ENCODE results near the gene PRPF40A. TPM values are rescaled to one million over a fixed set of nuclear protein-coding genes. Genes with fewer than 3 reads are reported as not detected.
"Not testable (repeated sequence)": the region's sequence is repeated elsewhere in the genome, so short reads cannot be mapped to it uniquely, and the experiment has no call there.

Gene PRPF40A
- total and polyA plus RNA-seq, 5 donors = 11.5 to 51.7 (median 36.9) TPM

DNA sequence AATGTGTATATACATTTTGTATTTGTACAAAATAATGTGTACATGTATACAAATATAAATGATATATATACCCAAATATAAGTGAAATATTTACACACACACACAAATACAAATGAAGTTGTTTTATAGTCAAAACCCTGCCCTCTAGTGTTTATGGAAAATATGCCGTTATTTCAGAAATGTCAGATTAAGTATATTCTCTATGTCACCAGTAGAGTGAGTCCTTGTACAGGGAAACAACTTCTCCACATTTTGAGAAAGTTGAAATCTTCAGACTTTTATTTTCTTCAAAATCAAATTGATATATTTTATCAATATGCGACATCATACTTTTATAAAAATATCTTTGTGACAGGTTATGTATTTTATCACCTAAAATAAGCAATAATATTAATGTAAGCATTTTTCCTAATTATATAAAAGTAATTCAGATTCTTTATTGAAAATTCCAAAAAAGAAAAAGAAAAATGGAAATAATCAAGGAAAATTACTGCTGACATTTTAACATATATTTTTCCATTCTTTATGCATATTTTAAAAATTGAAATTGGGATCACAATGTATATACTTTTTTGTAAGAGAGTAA, 23.6 kb upstream of the PRPF40A start:
- intact Hi-C loops (cut with DNase I) = no loop called here
- ATAC-seq = no peak

DNA sequence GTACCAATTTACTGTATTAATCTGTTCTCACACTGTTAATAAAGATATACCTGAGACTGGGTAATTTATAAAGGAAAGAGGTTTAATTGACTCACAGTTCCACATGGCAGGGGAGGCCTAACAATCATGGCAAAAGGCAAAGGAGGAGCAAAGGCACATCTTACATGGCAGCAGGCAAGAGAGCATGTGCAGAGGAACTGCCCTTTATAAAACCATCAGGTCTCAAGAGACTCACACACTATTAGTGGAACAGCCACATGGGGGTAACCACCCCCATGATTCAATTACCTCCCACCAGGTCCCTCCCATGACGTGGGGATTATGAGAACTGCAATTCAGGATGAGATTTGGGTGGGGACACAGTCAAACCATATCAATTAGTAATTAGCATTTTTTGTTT, 22.4 kb upstream of the PRPF40A start:
- H3K9me3 ChIP-seq (ENCODE audit: control insufficient read depth, low read length); DNase-seq; H3K27ac ChIP-seq (ENCODE audit: low read length); H3K4me3 ChIP-seq (ENCODE audit: low read length); H3K4me1 ChIP-seq (ENCODE audit: control insufficient read depth, insufficient read depth, low read length); H3K27me3 ChIP-seq (ENCODE audit: control insufficient read depth, insufficient read depth); ATAC-seq; intact Hi-C loops (cut with DNase I): not testable (repeated sequence)
- 78% methylated on average over 1 of the region's 1 CpG for WGBS

More for the DNA sequence above, 23.6 kb upstream of the PRPF40A start:
- Histone ChIP-seq H3K4me1 (ENCODE audit: control insufficient read depth, insufficient read depth, low read length) (no peaks in the 10 kb centered on the region), H3K27me3 (ENCODE audit: control insufficient read depth, insufficient read depth) (no peaks in the 10 kb centered on the region), H3K4me3 (ENCODE audit: low read length) (no peak overlapping the region), H3K27ac (ENCODE audit: low read length) (no peak overlapping the region), H3K9me3 (ENCODE audit: control insufficient read depth, low read length) (no peaks in the 10 kb centered on the region)
- no peak for DNase-seq
- 31% methylated on average over 2 of the region's 2 CpGs for WGBS

DNA sequence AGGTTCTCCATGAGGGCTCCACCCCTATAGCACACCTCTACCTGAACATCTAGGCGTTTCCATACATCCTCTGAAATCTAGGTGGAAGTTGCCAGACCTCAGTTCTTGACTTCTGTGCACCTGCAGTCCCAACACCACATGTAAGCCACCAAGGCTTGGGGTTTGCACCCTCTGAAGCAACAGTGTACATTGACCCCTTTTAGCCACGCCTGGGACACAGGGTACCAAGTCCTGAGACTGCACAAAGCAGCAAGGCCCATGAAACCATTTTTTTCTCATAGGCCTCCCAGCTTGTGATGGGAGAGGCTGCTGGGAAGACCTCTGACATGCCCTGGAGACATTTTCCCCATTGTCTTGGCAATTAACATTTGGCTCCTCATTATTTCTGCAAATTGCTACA, 21.2 kb upstream of the PRPF40A start:
- Histone ChIP-seq H3K4me3 (ENCODE audit: low read length) (no peak overlapping the region), H3K27ac (ENCODE audit: low read length) (no peak overlapping the region), H3K4me1 (ENCODE audit: control insufficient read depth, insufficient read depth, low read length) (no peaks in the 10 kb centered on the region), H3K9me3 (ENCODE audit: control insufficient read depth, low read length) (no peaks in the 10 kb centered on the region), H3K27me3 (ENCODE audit: control insufficient read depth, insufficient read depth) (no peaks in the 10 kb centered on the region)
- ATAC-seq (no peak), DNase-seq (no peak)
- WGBS = 99% methylated on average over 2 of the region's 2 CpGs
- intact Hi-C loops (cut with DNase I) = no loop called here

DNA sequence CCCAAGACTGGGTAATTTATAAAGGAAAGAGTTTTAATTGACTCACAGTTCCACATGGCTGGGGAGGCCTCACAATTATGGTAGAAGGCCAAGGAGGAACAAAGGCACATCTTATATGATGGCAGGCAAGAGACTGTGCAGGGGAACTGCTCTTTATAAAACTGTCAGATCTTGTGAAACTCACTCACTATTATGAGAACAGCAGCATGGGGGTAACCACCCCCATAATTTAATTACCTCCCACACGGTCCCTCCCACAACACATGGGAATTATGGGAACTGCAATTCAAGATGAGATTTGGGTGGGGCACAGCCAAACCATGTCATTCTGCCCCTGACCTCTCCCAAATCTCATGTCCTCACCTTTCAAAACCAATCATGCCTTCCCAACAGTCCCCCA, 20.2 kb upstream of the PRPF40A start:
- H3K4me3 ChIP-seq (ENCODE audit: low read length); H3K27ac ChIP-seq (ENCODE audit: low read length); ATAC-seq; H3K27me3 ChIP-seq (ENCODE audit: control insufficient read depth, insufficient read depth); DNase-seq; H3K4me1 ChIP-seq (ENCODE audit: control insufficient read depth, insufficient read depth, low read length); H3K9me3 ChIP-seq (ENCODE audit: control insufficient read depth, low read length); intact Hi-C loops (cut with DNase I): not testable (repeated sequence)
- 92% methylated on average over 1 of the region's 1 CpG for WGBS

DNA sequence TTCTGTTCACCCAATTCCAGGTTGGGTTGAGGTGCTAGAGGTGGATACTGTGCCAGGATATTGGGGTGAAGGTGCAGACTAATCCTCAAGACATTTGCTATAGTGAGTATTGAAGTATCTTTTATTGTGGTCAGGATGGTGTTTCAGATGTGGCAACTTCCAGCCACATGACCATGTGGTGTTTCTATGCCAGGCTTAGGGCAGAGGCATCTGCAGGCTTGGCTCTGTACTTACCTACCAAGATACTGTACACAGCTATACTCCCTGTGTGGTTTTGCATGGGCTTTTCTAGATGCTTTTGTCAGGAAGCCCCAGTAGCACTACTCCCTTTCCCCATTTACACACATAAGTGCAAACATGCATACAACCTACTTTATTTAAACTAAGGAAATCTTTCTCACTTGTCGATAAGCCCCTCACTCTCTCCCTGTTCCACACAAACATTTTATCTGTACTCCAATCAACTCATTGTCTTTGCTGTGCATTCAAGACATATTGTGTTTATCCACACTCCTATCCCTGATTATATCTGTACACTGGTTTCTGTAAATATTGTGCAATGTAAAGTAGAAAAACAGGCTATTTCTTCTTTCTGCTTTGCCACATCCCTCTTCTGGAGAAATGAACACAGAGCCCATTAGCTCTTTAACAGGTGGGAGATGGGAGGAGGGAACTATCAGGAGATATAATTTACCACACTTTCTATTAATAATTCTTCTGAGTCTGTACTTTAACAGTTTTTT, 13.5 kb upstream of the PRPF40A start:
- intact Hi-C loops (cut with DNase I) = no loop called here
- no peaks in the 10 kb centered on the region for H3K27me3 ChIP-seq (ENCODE audit: control insufficient read depth, insufficient read depth)
- H3K4me3 ChIP-seq (ENCODE audit: low read length) = no peak overlapping the region
- no peaks in the 10 kb centered on the region for H3K4me1 ChIP-seq (ENCODE audit: control insufficient read depth, insufficient read depth, low read length)
- no peak overlapping the region for H3K27ac ChIP-seq (ENCODE audit: low read length)
- ATAC-seq = peak in 1 of 2 donors; percentile 47
- no peak for DNase-seq
- H3K9me3 ChIP-seq (ENCODE audit: control insufficient read depth, low read length) = no peaks in the 10 kb centered on the region
- 91% methylated on average over 1 of the region's 1 CpG for WGBS

DNA sequence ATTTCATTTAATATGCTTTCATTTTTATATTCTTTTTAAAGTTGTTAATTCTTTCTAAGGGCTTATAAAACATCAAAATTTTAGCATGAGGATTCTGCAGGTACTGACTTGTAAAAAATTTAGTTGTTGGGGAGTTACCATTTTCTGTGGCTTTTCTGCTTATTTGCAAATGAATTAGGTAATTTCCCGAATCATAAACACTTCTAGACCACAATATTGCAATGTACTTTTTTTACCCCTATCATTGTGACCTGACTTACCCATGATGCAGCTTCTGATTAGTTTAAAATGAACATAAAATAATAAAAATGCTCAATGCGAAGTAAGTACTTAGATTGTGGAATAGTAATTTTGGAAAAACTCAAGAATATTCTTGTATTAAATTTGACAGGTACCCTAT, 12.6 kb upstream of the PRPF40A start:
- Histone ChIP-seq H3K27me3 (ENCODE audit: control insufficient read depth, insufficient read depth) (no peaks in the 10 kb centered on the region), H3K9me3 (ENCODE audit: control insufficient read depth, low read length) (no peaks in the 10 kb centered on the region), H3K4me1 (ENCODE audit: control insufficient read depth, insufficient read depth, low read length) (no peaks in the 10 kb centered on the region), H3K4me3 (ENCODE audit: low read length) (no peak overlapping the region), H3K27ac (ENCODE audit: low read length) (no peak overlapping the region)
- WGBS = 87% methylated on average over 2 of the region's 2 CpGs
- no peak for ATAC-seq
- intact Hi-C loops (cut with DNase I) = no loop called here
- DNase-seq = no peak

DNA sequence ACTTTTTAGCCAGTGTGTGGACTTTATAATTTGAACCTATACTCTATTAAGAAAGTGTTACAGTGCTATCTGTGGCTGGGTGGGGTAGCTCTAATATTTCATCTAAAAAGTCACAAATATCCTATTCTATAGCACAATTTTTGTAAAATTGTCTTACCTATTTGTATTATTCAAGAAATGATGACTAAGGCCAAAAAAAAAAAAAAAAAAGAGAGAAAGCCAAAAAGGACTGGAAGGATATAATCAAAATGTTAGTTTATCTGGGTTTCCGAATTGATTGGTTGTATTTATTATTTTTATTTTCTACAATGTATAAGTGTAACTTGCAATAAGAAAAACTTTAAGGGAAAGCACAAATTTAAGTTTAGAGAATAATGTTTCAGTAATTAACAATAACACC, 6.7 kb upstream of the PRPF40A start:
- ATAC-seq (no peak), DNase-seq (no peak)
- 91% methylated on average over 1 of the region's 1 CpG for WGBS
- Histone ChIP-seq H3K27me3 (ENCODE audit: control insufficient read depth, insufficient read depth) (no peaks in the 10 kb centered on the region), H3K27ac (ENCODE audit: low read length) (no peak overlapping the region), H3K4me3 (ENCODE audit: low read length) (no peak overlapping the region), H3K9me3 (ENCODE audit: control insufficient read depth, low read length) (no peaks in the 10 kb centered on the region), H3K4me1 (ENCODE audit: control insufficient read depth, insufficient read depth, low read length) (no peaks in the 10 kb centered on the region)
- intact Hi-C loops (cut with DNase I) = no loop called here

DNA sequence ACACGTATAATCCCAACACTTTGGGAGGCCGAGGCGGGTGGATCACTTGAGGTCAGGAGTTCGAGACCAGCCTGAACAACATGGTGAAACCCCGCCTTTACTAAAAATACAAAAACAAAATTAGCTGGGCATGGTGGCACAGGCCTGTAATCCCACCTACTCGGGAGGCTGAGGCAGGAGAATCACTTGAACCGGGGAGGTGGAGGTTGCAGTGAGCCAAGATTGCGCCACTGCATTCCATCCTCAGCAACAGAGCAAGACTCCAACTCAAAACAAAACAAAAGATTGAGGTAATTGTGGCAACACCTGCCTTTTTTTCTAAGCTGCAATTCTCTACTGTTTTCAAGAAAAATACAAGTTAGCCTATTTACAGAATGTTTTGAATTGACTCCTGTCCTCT, 5.4 kb upstream of the PRPF40A start:
- 95% methylated on average over 8 of the region's 8 CpGs for WGBS
- ATAC-seq; H3K9me3 ChIP-seq (ENCODE audit: control insufficient read depth, low read length); H3K27me3 ChIP-seq (ENCODE audit: control insufficient read depth, insufficient read depth); H3K27ac ChIP-seq (ENCODE audit: low read length); intact Hi-C loops (cut with DNase I); H3K4me3 ChIP-seq (ENCODE audit: low read length); H3K4me1 ChIP-seq (ENCODE audit: control insufficient read depth, insufficient read depth, low read length): not testable (repeated sequence)
- peak in 1 of 3 donors; percentile 14 for DNase-seq

DNA sequence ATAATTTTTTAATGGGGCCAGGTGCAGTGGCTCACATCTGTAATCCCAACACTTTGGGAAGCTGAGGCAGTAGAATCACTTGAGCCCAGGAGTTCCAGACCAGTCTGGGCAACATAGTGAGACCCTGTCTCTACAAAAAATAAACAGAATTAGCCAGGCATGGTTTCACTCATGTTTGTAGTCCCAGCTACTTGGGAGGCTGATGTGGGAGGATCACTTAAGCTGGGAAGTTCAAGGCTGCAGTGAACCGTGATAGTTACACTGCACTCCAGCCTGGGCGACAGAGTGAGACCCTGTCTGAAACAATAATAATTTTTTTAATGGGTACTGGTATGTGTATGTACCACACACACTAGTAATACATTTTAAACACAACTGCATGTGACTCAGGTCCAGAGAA, 3.5 kb upstream of the PRPF40A start:
- no peak for ATAC-seq
- no peak overlapping the region for H3K4me3 ChIP-seq (ENCODE audit: low read length)
- H3K4me1 ChIP-seq (ENCODE audit: control insufficient read depth, insufficient read depth, low read length) = no peaks in the 10 kb centered on the region
- intact Hi-C loops (cut with DNase I) = no loop called here
- no peaks in the 10 kb centered on the region for H3K9me3 ChIP-seq (ENCODE audit: control insufficient read depth, low read length)
- no peak for DNase-seq
- no peaks in the 10 kb centered on the region for H3K27me3 ChIP-seq (ENCODE audit: control insufficient read depth, insufficient read depth)
- H3K27ac ChIP-seq (ENCODE audit: low read length) = no peak overlapping the region
- WGBS = 83% methylated on average over 2 of the region's 2 CpGs

DNA sequence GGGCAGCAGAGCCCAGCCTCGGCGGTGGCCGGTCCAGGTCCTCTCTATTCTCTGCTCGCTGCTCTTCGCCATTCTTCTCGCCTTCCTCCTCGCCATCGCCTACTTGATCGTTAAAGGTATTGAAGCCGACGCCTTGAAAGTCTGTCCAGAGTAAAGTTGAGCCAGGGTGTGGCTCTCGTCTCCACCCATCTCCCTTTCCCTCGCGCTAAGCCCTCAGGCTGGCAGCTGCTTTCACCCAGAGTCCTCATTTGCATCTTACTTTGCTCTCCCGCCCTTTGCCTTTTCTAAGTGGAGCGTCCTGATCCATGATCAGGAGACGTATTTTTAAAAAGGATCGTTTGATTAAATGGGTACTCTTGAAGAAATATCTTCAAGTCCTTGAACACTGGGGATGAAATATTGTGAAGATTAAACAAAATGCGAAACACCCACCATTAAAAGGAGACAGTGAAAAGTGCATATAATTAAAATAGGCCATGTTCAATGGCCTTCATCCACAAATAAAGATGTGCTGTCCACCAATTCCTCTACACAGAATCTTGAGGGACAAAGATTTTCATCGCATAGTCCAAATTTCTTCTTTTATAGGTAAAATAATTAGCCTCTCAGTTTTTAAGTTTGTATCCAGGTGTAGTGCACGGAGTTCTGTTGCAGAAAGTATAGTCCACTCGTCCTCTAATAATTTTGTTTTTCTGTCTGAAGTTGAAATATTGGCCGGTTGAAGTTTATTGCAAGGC, 1.8 kb upstream of the PRPF40A start:
- Histone ChIP-seq H3K4me3 (ENCODE audit: low read length) (peak overlapping the region; percentile 49), H3K27ac (ENCODE audit: low read length) (peak overlapping the region; percentile 91), H3K27me3 (ENCODE audit: control insufficient read depth, insufficient read depth) (no peaks in the 10 kb centered on the region), H3K9me3 (ENCODE audit: control insufficient read depth, low read length) (no peaks in the 10 kb centered on the region), H3K4me1 (ENCODE audit: control insufficient read depth, insufficient read depth, low read length) (no peaks in the 10 kb centered on the region)
- no peak for DNase-seq
- WGBS = 4% methylated on average over 23 of the region's 23 CpGs
- peak in 1 of 2 donors; percentile 12 for ATAC-seq
- intact Hi-C loops (cut with DNase I) = no loop called here

All from right cardiac atrium (tissue), 5 donors.